ENCODE data around the gene SLC27A3. TPM values are rescaled to one million over a fixed set of nuclear protein-coding genes. Genes with fewer than 3 reads are reported as not detected.
A peak's percentile ranks its signal among the peaks of the same experiment; 100 is the strongest.

Gene SLC27A3
- total RNA-seq: 1 to 10 TPM; 9.7 to 9.8 TPM

GRCh38 chr1:153774780-153775457 is at the start of gene SLC27A3:
Gene SLC27A3, plus strand, starts transcription at chr1:153775407. Its CDS starts 91 bp downstream, at chr1:153775498.
- peak; percentile 54 for ATAC-seq (replicated peaks)
- Mint-ChIP-seq H3K4me3 (peak within 1 kb of the TSS; percentile 82), H3K27ac (peak within 1 kb of the TSS; percentile 73), H3K27me3 (no peaks in the 10 kb centered on the region), H3K4me1 (peaks cover 4% of the 10 kb centered on the region), H3K9me3 (no peaks in the 10 kb centered on the region), H3K36me3 (ENCODE audit: low read depth) (peaks cover 37% of the 10 kb centered on the region)

GRCh38 chr1:153727463-153728304 is 47.5 kb upstream of the SLC27A3 start, which contains the start of gene INTS3:
Gene INTS3, plus strand, starts transcription at chr1:153728050. Its CDS starts 585 bp downstream, at chr1:153728635.
- no peaks in the 10 kb centered on the region for H3K9me3 Mint-ChIP-seq
- H3K4me3 Mint-ChIP-seq: peak within 1 kb of the TSS; percentile 87
- peak; percentile 97 for ATAC-seq (replicated peaks)
- peak within 1 kb of the TSS; percentile 94 for H3K27ac Mint-ChIP-seq
- H3K4me1 Mint-ChIP-seq: peaks cover 10% of the 10 kb centered on the region
- H3K36me3 Mint-ChIP-seq (ENCODE audit: low read depth): peaks cover 35% of the 10 kb centered on the region
- no peaks in the 10 kb centered on the region for H3K27me3 Mint-ChIP-seq

GRCh38 chr1:153728305-153729066 is 46.7 kb upstream of the SLC27A3 start:
- Mint-ChIP-seq H3K27me3 (no peaks in the 10 kb centered on the region), H3K27ac (peak overlapping the region; percentile 94), H3K9me3 (no peaks in the 10 kb centered on the region), H3K4me3 (peak overlapping the region; percentile 87), H3K4me1 (peaks cover 10% of the 10 kb centered on the region), H3K36me3 (ENCODE audit: low read depth) (peaks cover 43% of the 10 kb centered on the region)
- ATAC-seq (replicated peaks): no peak

- peak overlapping the region; percentile 43 for H3K27ac Mint-ChIP-seq
- H3K9me3 Mint-ChIP-seq: no peaks in the 10 kb centered on the region
- ATAC-seq (replicated peaks): no peak
- peaks cover 54% of the 10 kb centered on the region for H3K36me3 Mint-ChIP-seq (ENCODE audit: low read depth)
- H3K27me3 Mint-ChIP-seq: no peaks in the 10 kb centered on the region
- H3K4me3 Mint-ChIP-seq: peak overlapping the region; percentile 87
- H3K4me1 Mint-ChIP-seq: peaks cover 18% of the 10 kb centered on the region
Observed at GRCh38 chr1:153730468-153730988, 44.7 kb upstream of the SLC27A3 start.

GRCh38 chr1:153733970-153734369 is 41.2 kb upstream of the SLC27A3 start:
- peaks cover 16% of the 10 kb centered on the region for H3K4me1 Mint-ChIP-seq
- ATAC-seq (replicated peaks): no peak
- no peaks in the 10 kb centered on the region for H3K9me3 Mint-ChIP-seq
- H3K27me3 Mint-ChIP-seq: no peaks in the 10 kb centered on the region
- peak overlapping the region; percentile 61 for H3K27ac Mint-ChIP-seq
- H3K4me3 Mint-ChIP-seq: no peak overlapping the region
- peaks cover 71% of the 10 kb centered on the region for H3K36me3 Mint-ChIP-seq (ENCODE audit: low read depth)

- no peak for ATAC-seq (replicated peaks)
- Mint-ChIP-seq H3K4me3 (no peak overlapping the region), H3K27ac (peak overlapping the region; percentile 61), H3K4me1 (peaks cover 11% of the 10 kb centered on the region), H3K9me3 (no peaks in the 10 kb centered on the region), H3K36me3 (ENCODE audit: low read depth) (peaks cover 66% of the 10 kb centered on the region), H3K27me3 (no peaks in the 10 kb centered on the region)
Observed at GRCh38 chr1:153734396-153735089, 40.7 kb upstream of the SLC27A3 start.

- Mint-ChIP-seq H3K4me3 (no peak overlapping the region), H3K27me3 (no peaks in the 10 kb centered on the region), H3K27ac (no peak overlapping the region), H3K36me3 (ENCODE audit: low read depth) (peaks cover 65% of the 10 kb centered on the region), H3K4me1 (peaks cover 11% of the 10 kb centered on the region), H3K9me3 (no peaks in the 10 kb centered on the region)
- ATAC-seq (replicated peaks): no peak
Observed at GRCh38 chr1:153735090-153735420, 40.2 kb upstream of the SLC27A3 start.

GRCh38 chr1:153741986-153742385 is 33.2 kb upstream of the SLC27A3 start:
- Mint-ChIP-seq H3K4me3 (peak overlapping the region; percentile 36), H3K27me3 (no peaks in the 10 kb centered on the region), H3K36me3 (ENCODE audit: low read depth) (peaks cover 80% of the 10 kb centered on the region), H3K9me3 (no peaks in the 10 kb centered on the region), H3K4me1 (peaks cover 32% of the 10 kb centered on the region), H3K27ac (peak overlapping the region; percentile 70)
- no peak for ATAC-seq (replicated peaks)

GRCh38 chr1:153742411-153743142 is 32.6 kb upstream of the SLC27A3 start:
- H3K4me1 Mint-ChIP-seq: peaks cover 32% of the 10 kb centered on the region
- no peaks in the 10 kb centered on the region for H3K27me3 Mint-ChIP-seq
- no peaks in the 10 kb centered on the region for H3K9me3 Mint-ChIP-seq
- ATAC-seq (replicated peaks): peak; percentile 75
- H3K36me3 Mint-ChIP-seq (ENCODE audit: low read depth): peaks cover 80% of the 10 kb centered on the region
- H3K27ac Mint-ChIP-seq: peak overlapping the region; percentile 70
- peak overlapping the region; percentile 36 for H3K4me3 Mint-ChIP-seq

- H3K27me3 Mint-ChIP-seq: no peaks in the 10 kb centered on the region
Observed at GRCh38 chr1:153745417-153745816, 29.8 kb upstream of the SLC27A3 start.

GRCh38 chr1:153746174-153746573 is 29.0 kb upstream of the SLC27A3 start:
- peaks cover 31% of the 10 kb centered on the region for H3K4me1 Mint-ChIP-seq
- no peak overlapping the region for H3K27ac Mint-ChIP-seq
- H3K27me3 Mint-ChIP-seq: no peaks in the 10 kb centered on the region
- no peak overlapping the region for H3K4me3 Mint-ChIP-seq
- ATAC-seq (replicated peaks): no peak
- no peaks in the 10 kb centered on the region for H3K9me3 Mint-ChIP-seq
- H3K36me3 Mint-ChIP-seq (ENCODE audit: low read depth): peaks cover 90% of the 10 kb centered on the region

More at GRCh38 chr1:153745417-153745816, 29.8 kb upstream of the SLC27A3 start:
- Mint-ChIP-seq H3K36me3 (ENCODE audit: low read depth) (peaks cover 90% of the 10 kb centered on the region), H3K27ac (no peak overlapping the region), H3K9me3 (no peaks in the 10 kb centered on the region), H3K4me1 (peaks cover 32% of the 10 kb centered on the region), H3K4me3 (no peak overlapping the region)
- no peak for ATAC-seq (replicated peaks)

GRCh38 chr1:153748903-153749302 is 26.3 kb upstream of the SLC27A3 start:
- H3K4me3 Mint-ChIP-seq: no peak overlapping the region
- no peaks in the 10 kb centered on the region for H3K27me3 Mint-ChIP-seq
- H3K36me3 Mint-ChIP-seq (ENCODE audit: low read depth): peaks cover 90% of the 10 kb centered on the region
- no peak for ATAC-seq (replicated peaks)
- H3K4me1 Mint-ChIP-seq: peaks cover 6% of the 10 kb centered on the region
- no peaks in the 10 kb centered on the region for H3K9me3 Mint-ChIP-seq
- H3K27ac Mint-ChIP-seq: no peak overlapping the region

- ATAC-seq (replicated peaks): peak; percentile 99
Observed at GRCh38 chr1:153749408-153750005, 25.7 kb upstream of the SLC27A3 start.

More at GRCh38 chr1:153749408-153750005, 25.7 kb upstream of the SLC27A3 start:
- H3K27me3 Mint-ChIP-seq: no peaks in the 10 kb centered on the region
- H3K27ac Mint-ChIP-seq: peak overlapping the region; percentile 1
- no peak overlapping the region for H3K4me3 Mint-ChIP-seq
- no peaks in the 10 kb centered on the region for H3K9me3 Mint-ChIP-seq
- peaks cover 90% of the 10 kb centered on the region for H3K36me3 Mint-ChIP-seq (ENCODE audit: low read depth)
- H3K4me1 Mint-ChIP-seq: peaks cover 1% of the 10 kb centered on the region
